GM12878 (cell line): ENCODE results near the gene TMEM256. TPM values are rescaled to one million over a fixed set of nuclear protein-coding genes. Genes with fewer than 3 reads are reported as not detected.

Experiments used
- ATAC-seq: fragments of 200-7000 bp; cut with Tn5 transposase; 3 replicates; pipeline ENCODE4 v1.9.1; 2020; ENCODE audit warnings: mild to moderate bottlenecking, moderate library complexity
- BruUV-seq: library from RNA; stranded (reverse); fragments of 400-500 nt; replicated peaks from 2 replicates; lab custom pipeline; 2021; lab: Mats Ljungman, UMichigan
- CTCF ChIA-PET: fragments of 300-600 bp; sonication (Branson Sonifier 250); formaldehyde crosslinking; extraction: SDS; loops from one replicate; lab custom pipeline; 2021; ENCODE audit warnings: inconsistent platforms; lab: Yijun Ruan, JAX
- POLR2A ChIA-PET: fragments of 350-600 bp; formaldehyde crosslinking; extraction: SDS; loops from one replicate; lab custom pipeline; 2021; ENCODE audit warnings: inconsistent platforms; lab: Charles Lee
- RAD21 ChIA-PET: fragments of 300-600 bp; sonication (Branson Sonifier 250); formaldehyde crosslinking; loops from one replicate; lab custom pipeline; 2023; ENCODE audit warnings: antibody characterized with exemption; ENCODE audit not compliant: unreplicated experiment; lab: Charles Lee
- SMC1A ChIA-PET: fragments of 300-600 bp; sonication (Branson Sonifier 250); formaldehyde crosslinking; loops from one replicate; lab custom pipeline; 2023; ENCODE audit not compliant: unreplicated experiment, uncharacterized antibody; lab: Charles Lee
- DNase-seq: peaks from one replicate; pipeline ENCODE4 v3.0.0-alpha.2; 2011; ENCODE audit warnings: low read depth, low spot score
- FAIRE-seq: peaks from 3 replicates; lab custom pipeline; 2011; peaks lifted over from hg19 to GRCh38; lab: Jason Lieb, UNC
- H2AFZ ChIP-seq: 2 replicates; pipeline ENCODE4 v1.6.0; 2011; ENCODE audit warnings: low read depth, low read length, control low read depth; ENCODE audit not compliant: control insufficient read depth
- H3K27ac ChIP-seq: 2 replicates; pipeline ENCODE4 v1.5.1; 2011; ENCODE audit warnings: control low read depth; ENCODE audit not compliant: control insufficient read depth, insufficient read depth
- H3K27me3 ChIP-seq, 2 experiments: replicated peaks in 1 of 2; 2 replicates each; pipeline versions ENCODE4 v1.6.0 to v1.6.1; 2011; ENCODE audit warnings: low read length in 1 of 2; ENCODE audit not compliant: control insufficient read depth in 2 of 2, insufficient read depth in 2 of 2
- H3K36me3 ChIP-seq, 2 experiments: 2 replicates each; pipeline ENCODE4 v1.5.1; 2011; ENCODE audit warnings: low read length in 1 of 2; ENCODE audit not compliant: control insufficient read depth in 2 of 2, insufficient read depth in 2 of 2
- H3K4me1 ChIP-seq: 2 replicates; pipeline ENCODE4 v1.6.1; 2011; ENCODE audit warnings: mild to moderate bottlenecking, low read length, moderate library complexity, mixed read lengths; ENCODE audit not compliant: control insufficient read depth, insufficient read depth
- H3K4me2 ChIP-seq: 2 replicates; pipeline ENCODE4 v1.6.0; 2011; ENCODE audit warnings: control low read depth; ENCODE audit not compliant: control insufficient read depth, insufficient read depth
- H3K4me3 ChIP-seq: fragments of 200-600 bp; sonication (generic); 2 replicates; pipeline ENCODE4 v1.5.1; 2016
- H3K79me2 ChIP-seq: 2 replicates; pipeline ENCODE4 v1.6.0; 2011; ENCODE audit warnings: low read length; ENCODE audit not compliant: control insufficient read depth, insufficient read depth
- H3K9ac ChIP-seq: 2 replicates; pipeline ENCODE4 v1.8.0; 2011; ENCODE audit warnings: low read length, control low read depth, mixed read lengths; ENCODE audit not compliant: control insufficient read depth, insufficient read depth
- H3K9me3 ChIP-seq: replicated peaks from 3 replicates; pipeline ENCODE4 v1.5.1; 2011; ENCODE audit warnings: mild to moderate bottlenecking, low read length; ENCODE audit not compliant: control insufficient read depth, insufficient read depth
- H4K20me1 ChIP-seq: 2 replicates; pipeline ENCODE4 v1.6.0; 2011; ENCODE audit not compliant: control insufficient read depth, insufficient read depth
- BCL11A ChIP-seq: IDR thresholded peaks from 2 replicates; pipeline ENCODE4 v1.6.1; 2011; ENCODE audit warnings: low read depth, low read length
- CHD1 ChIP-seq: IDR thresholded peaks from 2 replicates; pipeline ENCODE4 v1.6.1; 2012; ENCODE audit warnings: low read depth, low read length, improper control_type of control experiment
- CREM ChIP-seq: IDR thresholded peaks from 2 replicates; pipeline ENCODE4 v1.6.1; 2014; ENCODE audit warnings: antibody characterized with exemption, low read depth
- E2F4 ChIP-seq: IDR thresholded peaks from 2 replicates; pipeline ENCODE4 v1.6.1; 2012; ENCODE audit warnings: low read depth, low read length, improper control_type of control experiment
- ETV6 ChIP-seq, 2 experiments: fragments of 450-650 bp in 1 of 2; IDR thresholded peaks in 1 of 2; conservative IDR thresholded peaks in 1 of 2; 2 replicates each; pipeline ENCODE4 v1.6.1; 2014; ENCODE audit warnings: antibody characterized with exemption in 1 of 2, borderline replicate concordance in 1 of 2, low read depth in 1 of 2, mild to moderate bottlenecking in 1 of 2, moderate library complexity in 1 of 2
- IRF5 ChIP-seq: fragments of 450-650 bp; IDR thresholded peaks from 2 replicates; pipeline ENCODE4 v1.6.1; 2017; ENCODE audit warnings: borderline replicate concordance
- NBN ChIP-seq: fragments of 450-650 bp; IDR thresholded peaks from 2 replicates; pipeline ENCODE4 v1.6.1; 2016
- PBX3 ChIP-seq: IDR thresholded peaks from 2 replicates; pipeline ENCODE4 v1.6.1; 2011; ENCODE audit warnings: mild to moderate bottlenecking, low read depth, low read length, moderate library complexity; ENCODE audit not compliant: insufficient replicate concordance
- RBBP5 ChIP-seq: fragments of 200-600 bp; sonication (generic); conservative IDR thresholded peaks from 2 replicates; pipeline ENCODE4 v1.6.1; 2016
- RCOR1 ChIP-seq: conservative IDR thresholded peaks from 2 replicates; pipeline ENCODE4 v1.6.1; 2012; ENCODE audit warnings: low read depth, low read length, improper control_type of control experiment
- SIN3A ChIP-seq: IDR thresholded peaks from 2 replicates; pipeline ENCODE4 v1.6.1; 2012; ENCODE audit warnings: low read depth, low read length, improper control_type of control experiment
- SMAD5 ChIP-seq: IDR thresholded peaks from 2 replicates; pipeline ENCODE4 v1.6.1; 2016; ENCODE audit warnings: antibody characterized with exemption, low read depth
- SP1 ChIP-seq: IDR thresholded peaks from one replicate; pipeline ENCODE4 v1.6.1; 2011; ENCODE audit warnings: low read depth, low read length
- SREBF1 ChIP-seq: IDR thresholded peaks from 2 replicates; pipeline ENCODE4 v1.6.1; 2012; ENCODE audit warnings: mild to moderate bottlenecking, low read length
- SRF ChIP-seq, 2 experiments: IDR thresholded peaks; 2 replicates each; pipeline ENCODE4 v1.6.1; 2011; ENCODE audit warnings: low read depth in 2 of 2, low read length in 2 of 2, mild to moderate bottlenecking in 1 of 2, moderate library complexity in 1 of 2
- TCF12 ChIP-seq: IDR thresholded peaks from 2 replicates; pipeline ENCODE4 v1.6.1; 2011; ENCODE audit warnings: low read depth, mild to moderate bottlenecking, low read length
- ZSCAN29 ChIP-seq: fragments of 450-650 bp; IDR thresholded peaks from 2 replicates; pipeline ENCODE4 v1.6.1; 2017; ENCODE audit warnings: mild to moderate bottlenecking, moderate library complexity
- WGBS: methylation state at CpG from one replicate; pipeline ENCODE4 v1.1.6; 2016; ENCODE audit warnings: low lambda C conversion rate; ENCODE audit not compliant: insufficient replicate concordance, insufficient coverage; ENCODE audit errors: missing lambda C conversion rate; 5-methylcytosine and 5-hydroxymethylcytosine counted together
- in situ Hi-C: fragments of 300-500 bp; cut with MboI; formaldehyde crosslinking; loops from 9 replicates; pipeline ENCODE4 v1.14.3; 2018; ENCODE audit warnings: mixed read lengths
- intact Hi-C: fragments of 100-400 bp; cut with micrococcal nuclease; formaldehyde crosslinking; loops from one replicate; pipeline ENCODE4 v1.14.2; 2022; ENCODE audit not compliant: unreplicated experiment
- polyA plus RNA-seq, 11 experiments: library from polyadenylated mRNA; depleted of rRNA in 4 of 11; unstranded in 6 of 11; stranded (reverse) in 5 of 11; fragments of >200 nt; fragmentation: Nextera tagmentation in 4 of 11; fragmentation: Illumina TruSeq in 1 of 11; extraction: Ambion mirVana in 4 of 11; extraction: Trizol in 1 of 11; gene quantifications; 1 replicate in 1 of 11; 2 replicates in 10 of 11; pipeline versions ENCODE4 v1.2.1 to v1.2.3, GENCODE V29; 2011 to 2016; ENCODE audit warnings: inconsistent platforms in 2 of 11, missing spikeins in 2 of 11, low read depth in 1 of 11
- total RNA-seq, 4 experiments: library from RNA; depleted of rRNA in 3 of 4; stranded (reverse); fragments of >200 nt in 3 of 4; fragmentation: Illumina TruSeq in 1 of 4; extraction: Trizol in 1 of 4; gene quantifications; 2 replicates each; pipeline versions ENCODE4 v1.2.1 to v1.2.3, GENCODE V29; 2013 to 2021

Gene TMEM256
- total and polyA plus RNA-seq, 10 of the 15 experiments (the other 5 are each of a cell fraction or from before 2014, with no cell fraction given) = 57.3 to 342 (median 95.7) TPM

GRCh38 chr17:7363311-7363710, 40.6 kb downstream of the TMEM256 start:
- TF ChIP-seq CHD1 = no peak
- no peak for TF ChIP-seq E2F4
- no peak for TF ChIP-seq BCL11A
- TF ChIP-seq RBBP5 = no peak
- TF ChIP-seq PBX3 = no peak
- no peak for TF ChIP-seq RCOR1
- TF ChIP-seq ZSCAN29 = no peak
- TF ChIP-seq SIN3A = no peak
- TF ChIP-seq IRF5 = no peak
- TF ChIP-seq SRF (IDR thresholded peaks at IDR 0.05; ENCODE audit: low read depth in 2 of 2, low read length in 2 of 2) = no peak
- TF ChIP-seq ETV6 (conservative IDR thresholded peaks at IDR 0.05 in 1 of 2, IDR thresholded peaks at IDR 0.05 in 1 of 2; ENCODE audit: borderline replicate concordance in 1 of 2, low read depth in 1 of 2) = no peak
- no peak for TF ChIP-seq SP1
- no peak for TF ChIP-seq NBN
- TF ChIP-seq SREBF1 = no peak
- TF ChIP-seq CREM = no peak
- TF ChIP-seq SMAD5 = no peak
- TF ChIP-seq TCF12 = no peak
- CTCF ChIA-PET = interaction anchor here (3.5 kb wide), 1 partner anchor 9 kb away, joined by 15 read pairs; no protein-coding TSS in a partner anchor
- 51% methylated on average over 6 of the region's 6 CpGs for WGBS
- H3K36me3 ChIP-seq = no peaks in the 10 kb centered on the region
- H2AFZ ChIP-seq = no peak overlapping the region
- DNase-seq (no peak), FAIRE-seq (no peak), ATAC-seq (no peak)
- H3K27me3 ChIP-seq = no peaks in the 10 kb centered on the region
- no peak overlapping the region for H3K9ac ChIP-seq
- no peak overlapping the region for H3K4me3 ChIP-seq
- no TSS peak for BruUV-seq
- no peaks in the 10 kb centered on the region for H3K9me3 ChIP-seq
- H3K4me2 ChIP-seq = no peak overlapping the region
- POLR2A ChIA-PET = interaction anchor here (0.6 kb wide), 1 partner anchor 118 kb away, joined by 4 read pairs; no protein-coding TSS in a partner anchor
- intact Hi-C loops (no loop called here), in situ Hi-C loops (no loop called here)
- H3K79me2 ChIP-seq = no peaks in the 10 kb centered on the region
- H3K4me1 ChIP-seq = no peaks in the 10 kb centered on the region
- no peak overlapping the region for H3K27ac ChIP-seq
- SMC1A ChIA-PET = no interaction called here
- RAD21 ChIA-PET = interaction anchor here (0.7 kb wide), 1 partner anchor 113 kb away, joined by 3 read pairs; no protein-coding TSS in a partner anchor
- H4K20me1 ChIP-seq = no peaks in the 10 kb centered on the region
